Forelimb muscle (tissue), 1 donor: ENCODE results near the gene SOX4. TPM values are rescaled to one million over a fixed set of nuclear protein-coding genes. Genes with fewer than 3 reads are reported as not detected.

Experiments used
- DNase-seq: peaks from one replicate; pipeline ENCODE4 v3.0.0-alpha.2; 2013; ENCODE audit warnings: low read depth
- polyA plus RNA-seq: library from polyadenylated mRNA; unstranded; fragments of 120-200 nt; gene quantifications from one replicate; pipeline ENCODE4 v1.2.1, GENCODE V29; 2013; ENCODE audit not compliant: insufficient read length

Gene SOX4
- polyA plus RNA-seq, 1 donor = 34.2 TPM

DNA sequence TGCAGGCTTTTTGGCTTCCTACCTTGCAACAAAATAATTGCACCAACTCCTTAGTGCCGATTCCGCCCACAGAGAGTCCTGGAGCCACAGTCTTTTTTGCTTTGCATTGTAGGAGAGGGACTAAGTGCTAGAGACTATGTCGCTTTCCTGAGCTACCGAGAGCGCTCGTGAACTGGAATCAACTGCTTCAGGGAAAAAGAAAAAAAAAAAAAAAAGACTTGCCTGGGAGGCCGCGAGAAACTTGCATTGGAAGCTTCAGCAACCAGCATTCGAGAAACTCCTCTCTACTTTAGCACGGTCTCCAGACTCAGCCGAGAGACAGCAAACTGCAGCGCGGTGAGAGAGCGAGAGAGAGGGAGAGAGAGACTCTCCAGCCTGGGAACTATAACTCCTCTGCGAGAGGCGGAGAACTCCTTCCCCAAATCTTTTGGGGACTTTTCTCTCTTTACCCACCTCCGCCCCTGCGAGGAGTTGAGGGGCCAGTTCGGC lies 420 bp downstream of the SOX4 start:
- no peak for DNase-seq

DNA sequence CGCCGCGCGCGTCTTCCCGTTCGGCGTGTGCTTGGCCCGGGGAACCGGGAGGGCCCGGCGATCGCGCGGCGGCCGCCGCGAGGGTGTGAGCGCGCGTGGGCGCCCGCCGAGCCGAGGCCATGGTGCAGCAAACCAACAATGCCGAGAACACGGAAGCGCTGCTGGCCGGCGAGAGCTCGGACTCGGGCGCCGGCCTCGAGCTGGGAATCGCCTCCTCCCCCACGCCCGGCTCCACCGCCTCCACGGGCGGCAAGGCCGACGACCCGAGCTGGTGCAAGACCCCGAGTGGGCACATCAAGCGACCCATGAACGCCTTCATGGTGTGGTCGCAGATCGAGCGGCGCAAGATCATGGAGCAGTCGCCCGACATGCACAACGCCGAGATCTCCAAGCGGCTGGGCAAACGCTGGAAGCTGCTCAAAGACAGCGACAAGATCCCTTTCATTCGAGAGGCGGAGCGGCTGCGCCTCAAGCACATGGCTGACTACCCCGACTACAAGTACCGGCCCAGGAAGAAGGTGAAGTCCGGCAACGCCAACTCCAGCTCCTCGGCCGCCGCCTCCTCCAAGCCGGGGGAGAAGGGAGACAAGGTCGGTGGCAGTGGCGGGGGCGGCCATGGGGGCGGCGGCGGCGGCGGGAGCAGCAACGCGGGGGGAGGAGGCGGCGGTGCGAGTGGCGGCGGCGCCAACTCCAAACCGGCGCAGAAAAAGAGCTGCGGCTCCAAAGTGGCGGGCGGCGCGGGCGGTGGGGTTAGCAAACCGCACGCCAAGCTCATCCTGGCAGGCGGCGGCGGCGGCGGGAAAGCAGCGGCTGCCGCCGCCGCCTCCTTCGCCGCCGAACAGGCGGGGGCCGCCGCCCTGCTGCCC lies 1.1 kb downstream of the SOX4 start:
- no peak for DNase-seq

DNA sequence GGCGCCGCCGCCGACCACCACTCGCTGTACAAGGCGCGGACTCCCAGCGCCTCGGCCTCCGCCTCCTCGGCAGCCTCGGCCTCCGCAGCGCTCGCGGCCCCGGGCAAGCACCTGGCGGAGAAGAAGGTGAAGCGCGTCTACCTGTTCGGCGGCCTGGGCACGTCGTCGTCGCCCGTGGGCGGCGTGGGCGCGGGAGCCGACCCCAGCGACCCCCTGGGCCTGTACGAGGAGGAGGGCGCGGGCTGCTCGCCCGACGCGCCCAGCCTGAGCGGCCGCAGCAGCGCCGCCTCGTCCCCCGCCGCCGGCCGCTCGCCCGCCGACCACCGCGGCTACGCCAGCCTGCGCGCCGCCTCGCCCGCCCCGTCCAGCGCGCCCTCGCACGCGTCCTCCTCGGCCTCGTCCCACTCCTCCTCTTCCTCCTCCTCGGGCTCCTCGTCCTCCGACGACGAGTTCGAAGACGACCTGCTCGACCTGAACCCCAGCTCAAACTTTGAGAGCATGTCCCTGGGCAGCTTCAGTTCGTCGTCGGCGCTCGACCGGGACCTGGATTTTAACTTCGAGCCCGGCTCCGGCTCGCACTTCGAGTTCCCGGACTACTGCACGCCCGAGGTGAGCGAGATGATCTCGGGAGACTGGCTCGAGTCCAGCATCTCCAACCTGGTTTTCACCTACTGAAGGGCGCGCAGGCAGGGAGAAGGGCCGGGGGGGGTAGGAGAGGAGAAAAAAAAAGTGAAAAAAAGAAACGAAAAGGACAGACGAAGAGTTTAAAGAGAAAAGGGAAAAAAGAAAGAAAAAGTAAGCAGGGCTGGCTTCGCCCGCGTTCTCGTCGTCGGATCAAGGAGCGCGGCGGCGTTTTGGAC lies 2.0 kb downstream of the SOX4 start:
- no peak for DNase-seq

DNA sequence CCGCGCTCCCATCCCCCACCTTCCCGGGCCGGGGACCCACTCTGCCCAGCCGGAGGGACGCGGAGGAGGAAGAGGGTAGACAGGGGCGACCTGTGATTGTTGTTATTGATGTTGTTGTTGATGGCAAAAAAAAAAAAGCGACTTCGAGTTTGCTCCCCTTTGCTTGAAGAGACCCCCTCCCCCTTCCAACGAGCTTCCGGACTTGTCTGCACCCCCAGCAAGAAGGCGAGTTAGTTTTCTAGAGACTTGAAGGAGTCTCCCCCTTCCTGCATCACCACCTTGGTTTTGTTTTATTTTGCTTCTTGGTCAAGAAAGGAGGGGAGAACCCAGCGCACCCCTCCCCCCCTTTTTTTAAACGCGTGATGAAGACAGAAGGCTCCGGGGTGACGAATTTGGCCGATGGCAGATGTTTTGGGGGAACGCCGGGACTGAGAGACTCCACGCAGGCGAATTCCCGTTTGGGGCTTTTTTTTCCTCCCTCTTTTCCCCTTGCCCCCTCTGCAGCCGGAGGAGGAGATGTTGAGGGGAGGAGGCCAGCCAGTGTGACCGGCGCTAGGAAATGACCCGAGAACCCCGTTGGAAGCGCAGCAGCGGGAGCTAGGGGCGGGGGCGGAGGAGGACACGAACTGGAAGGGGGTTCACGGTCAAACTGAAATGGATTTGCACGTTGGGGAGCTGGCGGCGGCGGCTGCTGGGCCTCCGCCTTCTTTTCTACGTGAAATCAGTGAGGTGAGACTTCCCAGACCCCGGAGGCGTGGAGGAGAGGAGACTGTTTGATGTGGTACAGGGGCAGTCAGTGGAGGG lies 2.8 kb downstream of the SOX4 start:
- no peak for DNase-seq

DNA sequence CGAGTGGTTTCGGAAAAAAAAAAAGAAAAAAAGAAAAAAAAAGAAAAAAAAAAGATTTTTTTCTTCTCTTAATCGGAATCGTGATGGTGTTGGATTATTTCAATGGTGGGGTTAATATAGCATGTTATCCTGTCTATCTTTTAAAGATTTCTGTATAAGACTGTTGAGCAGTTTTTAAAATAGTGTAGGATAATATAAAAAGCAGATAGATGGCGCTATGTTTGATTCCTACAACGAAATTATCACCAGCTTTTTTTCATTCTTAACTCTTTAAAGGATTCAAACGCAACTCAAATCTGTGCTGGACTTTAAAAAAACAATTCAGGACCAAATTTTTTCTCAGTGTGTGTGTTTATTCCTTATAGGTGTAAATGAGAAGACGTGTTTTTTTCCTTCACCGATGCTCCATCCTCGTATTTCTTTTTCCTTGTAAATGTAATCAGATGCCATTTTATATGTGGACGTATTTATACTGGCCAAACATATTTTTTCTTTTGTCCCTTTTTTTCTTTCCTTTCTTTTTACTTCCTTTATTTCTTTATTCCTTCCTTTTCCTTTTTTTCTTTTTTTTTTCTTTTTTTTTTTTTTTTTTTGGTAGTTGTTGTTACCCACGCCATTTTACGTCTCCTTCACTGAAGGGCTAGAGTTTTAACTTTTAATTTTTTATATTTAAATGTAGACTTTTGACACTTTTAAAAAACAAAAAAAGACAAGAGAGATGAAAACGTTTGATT lies 3.6 kb downstream of the SOX4 start:
- DNase-seq = peak; percentile 57

DNA sequence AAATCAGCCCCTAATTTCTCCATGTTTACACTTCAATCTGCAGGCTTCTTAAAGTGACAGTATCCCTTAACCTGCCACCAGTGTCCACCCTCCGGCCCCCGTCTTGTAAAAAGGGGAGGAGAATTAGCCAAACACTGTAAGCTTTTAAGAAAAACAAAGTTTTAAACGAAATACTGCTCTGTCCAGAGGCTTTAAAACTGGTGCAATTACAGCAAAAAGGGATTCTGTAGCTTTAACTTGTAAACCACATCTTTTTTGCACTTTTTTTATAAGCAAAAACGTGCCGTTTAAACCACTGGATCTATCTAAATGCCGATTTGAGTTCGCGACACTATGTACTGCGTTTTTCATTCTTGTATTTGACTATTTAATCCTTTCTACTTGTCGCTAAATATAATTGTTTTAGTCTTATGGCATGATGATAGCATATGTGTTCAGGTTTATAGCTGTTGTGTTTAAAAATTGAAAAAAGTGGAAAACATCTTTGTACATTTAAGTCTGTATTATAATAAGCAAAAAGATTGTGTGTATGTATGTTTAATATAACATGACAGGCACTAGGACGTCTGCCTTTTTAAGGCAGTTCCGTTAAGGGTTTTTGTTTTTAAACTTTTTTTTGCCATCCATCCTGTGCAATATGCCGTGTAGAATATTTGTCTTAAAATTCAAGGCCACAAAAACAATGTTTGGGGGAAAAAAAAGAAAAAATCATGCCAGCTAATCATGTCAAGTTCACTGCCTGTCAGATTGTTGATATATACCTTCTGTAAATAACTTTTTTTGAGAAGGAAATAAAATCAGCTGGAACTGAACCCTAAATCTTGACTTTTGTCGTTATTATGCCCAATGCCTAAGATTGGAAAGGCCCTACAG lies 4.5 kb downstream of the SOX4 start:
- no peak for DNase-seq

DNA sequence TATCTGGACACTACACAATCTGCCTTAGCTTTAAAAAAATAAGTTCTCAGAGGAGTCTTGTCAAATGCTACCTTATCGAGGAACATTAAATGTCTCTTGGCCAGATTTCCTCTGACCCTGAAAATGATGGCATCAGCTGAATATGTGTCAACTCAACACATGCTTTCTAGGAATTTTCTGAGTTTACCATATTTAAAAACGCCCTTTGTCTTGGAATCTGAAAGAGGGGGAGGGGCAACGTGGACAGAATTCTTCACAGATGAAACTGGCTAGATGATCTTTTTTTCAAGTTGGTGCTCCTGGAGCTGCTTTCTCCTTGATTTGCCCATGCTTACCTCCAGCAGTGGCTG lies 5.1 kb downstream of the SOX4 start:
- no peak for DNase-seq

DNA sequence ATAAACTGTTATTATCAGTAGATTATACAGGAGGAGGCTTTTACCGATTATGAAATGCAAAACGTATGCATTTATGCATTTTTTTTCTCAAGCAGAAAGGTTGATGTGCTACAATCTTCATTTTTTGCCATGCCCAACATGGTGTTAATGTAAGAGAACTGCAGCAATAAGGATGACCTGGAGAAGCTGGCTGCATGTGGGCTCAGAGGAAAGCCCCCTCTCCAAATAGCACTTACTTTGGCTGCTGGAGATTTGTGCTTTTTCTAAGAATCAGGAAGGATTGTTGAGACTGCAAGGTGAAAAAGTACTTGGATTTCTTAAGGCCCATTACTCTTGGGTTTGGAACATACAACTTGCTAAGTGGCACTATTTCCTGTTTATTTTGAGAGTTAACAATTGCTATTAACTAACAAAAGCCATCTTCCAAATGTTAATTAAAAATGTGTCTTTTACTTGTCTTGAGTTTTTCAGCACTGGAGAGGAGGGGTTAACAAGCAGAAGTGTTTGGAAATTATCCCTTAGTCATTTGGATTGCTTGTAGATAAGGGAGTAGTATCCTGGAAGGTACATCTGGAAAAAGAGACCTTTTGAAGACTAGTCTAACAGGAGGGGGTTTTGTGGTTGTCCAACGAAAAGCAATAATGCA lies 5.6 kb downstream of the SOX4 start:
- DNase-seq = no peak

DNA sequence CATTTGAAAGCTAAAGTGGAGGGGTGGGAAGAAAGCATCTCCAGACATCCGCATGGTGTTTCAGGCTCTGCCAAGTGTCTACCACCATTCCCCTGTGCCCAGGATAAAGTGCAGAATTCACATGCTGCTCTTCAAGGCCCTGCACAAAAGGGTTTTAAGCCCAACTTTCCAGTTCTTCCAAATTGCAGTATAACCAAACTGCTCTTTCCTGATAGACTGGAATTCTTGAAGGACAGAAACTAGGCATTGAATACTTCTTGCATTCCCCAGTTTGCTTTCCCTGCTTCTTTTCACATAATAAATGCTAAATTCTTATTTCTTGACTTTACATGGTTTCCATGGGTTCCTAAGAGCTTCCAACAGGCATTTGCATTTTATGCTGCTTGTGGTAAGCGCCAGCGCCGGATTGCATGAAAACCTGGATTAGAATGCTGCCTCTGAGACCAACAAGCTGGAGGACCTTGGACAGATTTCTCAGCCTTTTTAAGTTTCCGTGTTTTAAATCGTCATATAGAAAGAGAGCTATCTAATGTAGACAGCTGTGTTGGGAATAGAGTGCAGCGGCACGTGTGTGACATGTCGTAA lies 7.9 kb downstream of the SOX4 start:
- DNase-seq = no peak

DNA sequence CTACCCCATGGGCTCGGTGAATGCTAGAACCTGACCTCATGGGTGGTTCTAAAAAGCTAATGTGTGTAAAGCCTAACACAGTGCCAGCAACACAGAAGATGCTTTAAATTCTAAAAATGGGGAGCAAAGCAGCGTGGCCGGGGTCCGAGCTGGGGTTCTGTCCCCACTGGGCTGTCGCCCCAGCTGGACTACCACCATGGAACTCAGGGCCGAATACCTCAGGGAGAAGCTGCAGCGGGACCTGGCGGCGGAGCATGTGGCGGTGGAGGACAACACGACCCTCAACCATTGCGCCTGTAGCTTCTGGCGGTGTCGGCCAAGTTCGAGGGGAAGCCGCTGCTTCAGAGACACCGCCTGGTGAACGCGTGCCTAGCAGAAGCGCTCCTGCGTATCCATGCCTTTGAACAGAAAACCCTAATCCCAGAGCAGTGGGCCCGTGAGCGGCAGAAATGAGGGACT lies 8.4 kb downstream of the SOX4 start:
- DNase-seq = no peak

DNA sequence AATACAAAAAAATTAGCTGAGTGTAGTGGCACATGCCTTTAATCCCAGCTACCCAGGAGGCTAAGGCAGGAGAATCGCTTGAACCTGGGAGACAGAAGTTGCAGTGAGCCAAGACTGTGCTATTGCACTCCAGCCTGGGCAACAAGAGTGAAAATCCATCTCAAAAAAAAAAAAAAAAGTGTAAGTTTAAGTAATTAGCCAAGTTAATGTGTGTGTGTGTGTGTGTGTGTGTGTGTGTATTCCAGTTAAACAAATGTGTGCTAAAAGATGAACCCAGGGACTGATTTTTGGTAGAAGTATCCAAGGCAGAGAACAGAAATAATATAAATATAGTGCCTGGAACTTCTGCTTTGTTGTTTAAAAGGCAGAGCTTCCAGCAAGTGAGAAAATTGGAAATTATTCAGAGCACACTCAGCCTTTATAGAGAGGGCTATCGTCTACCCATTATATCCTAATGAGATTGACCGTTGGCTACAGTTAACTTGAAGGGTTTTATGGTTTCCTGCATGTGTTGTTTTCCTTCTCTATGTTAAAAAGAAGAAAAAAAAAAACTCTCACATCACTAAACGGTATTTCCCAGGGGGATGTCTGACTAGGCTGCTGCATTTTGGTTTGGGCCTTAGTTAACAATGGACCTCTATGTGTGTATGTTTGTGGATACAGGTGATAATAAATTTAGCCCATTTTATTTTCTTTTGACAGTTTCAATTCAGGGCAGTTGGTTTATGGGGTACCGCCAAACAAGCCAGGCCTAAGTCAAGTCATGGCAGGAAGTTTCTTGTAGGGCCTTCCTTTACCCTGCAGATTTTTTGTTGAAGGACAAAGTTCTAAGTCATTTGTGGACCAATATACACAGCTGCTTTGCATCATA lies 9.8 kb downstream of the SOX4 start:
- no peak for DNase-seq

DNA sequence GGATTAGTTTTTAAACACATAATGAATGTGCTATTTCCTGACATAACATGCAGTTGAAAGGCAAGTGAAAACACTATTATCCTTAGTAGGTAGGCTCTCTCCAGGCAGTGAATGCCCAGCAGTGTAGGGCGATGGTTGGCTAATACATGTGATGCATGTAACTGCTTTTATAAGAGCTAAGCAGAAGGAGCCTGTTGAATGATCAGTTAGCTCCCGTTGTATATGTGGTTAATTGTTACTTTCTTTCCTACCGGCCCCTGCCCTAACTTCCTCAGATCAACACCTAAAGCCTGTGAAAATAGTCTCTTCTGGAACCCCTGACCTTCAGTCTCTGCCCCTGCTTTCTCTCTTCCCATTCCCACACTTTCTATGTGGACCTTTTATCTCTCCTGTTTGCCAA lies 10.5 kb downstream of the SOX4 start:
- DNase-seq = no peak

DNA sequence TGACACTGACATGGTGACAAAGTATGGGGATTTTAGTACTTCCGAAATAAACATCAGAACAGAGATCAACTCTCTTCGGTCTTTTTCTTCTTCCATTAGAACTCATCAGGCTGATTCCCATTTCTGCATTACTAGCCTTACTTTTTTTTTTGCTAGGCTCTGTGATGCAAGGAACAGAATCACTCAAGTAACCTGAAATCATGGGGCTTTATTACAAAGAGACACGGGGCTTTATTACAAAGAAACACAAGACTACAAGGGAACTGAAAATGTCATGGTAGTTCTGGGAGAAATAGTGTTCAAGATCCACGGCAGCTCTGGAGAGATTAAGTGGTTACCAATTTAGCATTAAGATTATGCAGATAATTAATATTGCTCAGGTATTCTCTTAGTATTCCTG lies 11.6 kb downstream of the SOX4 start:
- no peak for DNase-seq

DNA sequence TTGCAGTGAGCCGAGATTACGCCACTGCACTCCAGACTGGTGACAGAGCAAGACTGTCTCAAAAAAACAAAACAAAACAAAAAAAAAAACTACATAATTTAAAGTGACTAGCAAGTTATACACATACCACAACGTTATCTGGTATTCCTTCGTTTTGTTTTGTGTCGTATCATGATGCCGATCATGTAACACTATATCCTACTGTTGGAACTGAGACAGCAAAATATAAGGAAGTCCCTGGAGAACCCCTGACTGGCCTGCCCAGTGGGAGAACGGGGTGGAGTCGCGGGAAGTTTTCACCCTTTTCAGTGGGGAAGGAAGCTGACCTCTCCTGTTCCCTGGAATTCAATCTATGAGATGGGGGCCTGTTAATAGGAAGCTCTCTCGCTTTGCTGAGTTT lies 15.1 kb downstream of the SOX4 start:
- DNase-seq = no peak

DNA sequence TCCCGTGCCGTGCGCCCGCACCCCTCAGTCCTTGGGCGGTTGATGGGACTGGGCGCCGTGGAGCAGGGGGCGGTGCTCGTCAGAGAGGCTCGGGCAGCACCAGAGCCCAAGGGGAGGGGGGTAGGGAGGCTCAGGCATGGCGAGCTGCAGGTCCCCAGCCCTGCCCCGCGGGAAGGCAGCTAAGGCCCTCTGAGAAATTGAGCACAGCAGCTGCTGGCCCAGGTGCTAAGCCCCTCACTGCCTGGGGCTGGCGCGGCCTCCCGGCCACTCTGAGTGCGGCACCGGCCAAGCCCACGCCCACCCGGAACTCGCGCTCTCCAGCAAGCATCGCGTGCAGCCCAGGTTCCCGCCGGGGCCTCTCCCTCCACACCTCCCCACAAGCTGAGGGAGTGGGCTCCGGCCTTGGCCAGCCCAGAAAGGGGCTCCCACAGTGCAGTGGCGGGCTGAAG lies 16.4 kb downstream of the SOX4 start:
- DNase-seq = no peak

DNA sequence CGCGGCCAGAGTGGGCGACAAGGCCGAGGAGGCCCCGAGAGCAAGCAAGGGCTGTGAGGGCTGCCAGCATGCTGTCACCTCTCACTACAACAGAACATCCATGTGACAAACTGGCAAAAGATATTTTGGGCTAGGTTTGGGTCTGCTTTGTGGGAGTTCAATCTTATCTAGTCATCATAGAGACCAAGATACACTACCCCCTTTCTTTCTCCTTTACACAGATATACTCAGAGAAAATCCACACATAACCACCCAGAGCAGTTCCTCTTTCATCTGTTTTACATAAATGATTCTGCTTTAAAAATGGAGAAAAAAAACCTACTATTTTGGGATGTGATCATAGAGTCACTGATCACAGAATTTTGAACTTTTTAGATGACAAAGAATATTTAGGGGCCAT lies 16.8 kb downstream of the SOX4 start:
- DNase-seq = no peak

DNA sequence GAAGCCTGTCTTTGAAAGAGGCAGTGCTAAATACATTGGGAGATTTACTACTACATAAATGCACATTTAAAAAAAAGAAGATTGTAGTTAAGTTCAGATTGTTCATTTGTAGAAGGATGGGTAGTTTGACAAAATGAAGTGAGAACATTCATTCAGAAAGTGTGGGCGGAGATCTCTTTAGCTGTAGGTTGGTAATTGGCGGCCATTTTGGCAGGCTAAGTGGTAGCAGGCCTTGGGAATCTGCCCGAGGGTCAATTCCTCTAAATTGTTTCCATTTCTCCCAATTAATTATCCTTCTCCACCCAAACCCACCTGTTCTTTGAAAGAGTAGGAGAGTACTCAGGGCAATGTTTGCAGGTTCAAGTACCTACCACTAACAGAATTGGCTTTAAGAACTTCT lies 17.9 kb downstream of the SOX4 start:
- no peak for DNase-seq

DNA sequence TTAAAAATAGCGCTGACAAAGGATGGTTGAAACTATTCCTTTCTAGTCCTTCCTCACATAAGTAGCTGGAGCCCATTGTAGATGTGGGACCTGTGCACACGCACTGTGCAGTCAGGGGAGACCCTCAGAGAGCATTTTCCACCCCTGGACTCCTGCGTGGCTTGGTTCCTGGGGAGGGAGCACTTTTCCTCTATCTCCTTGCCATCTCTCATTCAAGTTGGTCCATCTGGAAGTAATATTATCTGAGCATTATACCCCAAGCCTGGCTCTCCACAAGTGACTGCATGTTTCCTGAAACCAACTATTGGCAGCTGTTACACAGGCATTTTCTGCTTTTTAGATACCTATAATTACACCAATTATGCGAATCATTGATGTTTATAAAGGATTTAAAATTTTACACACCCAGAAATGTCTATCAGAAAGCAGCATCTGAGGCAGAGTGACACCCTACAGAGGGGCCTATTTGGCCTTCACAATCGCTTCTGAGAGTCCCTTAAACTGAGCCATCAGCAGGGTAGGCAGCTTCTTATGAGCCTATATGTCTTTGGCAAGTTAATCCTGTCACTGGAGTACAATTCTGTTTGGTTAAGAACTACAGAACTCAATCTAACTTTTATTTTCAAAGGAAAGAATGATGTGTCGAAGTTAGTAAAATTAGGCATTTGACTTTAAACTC lies 18.7 kb downstream of the SOX4 start:
- no peak for DNase-seq
